NCI-H446 treated with DMSO at 0.1 percent for 48 hours (cell line): ENCODE measurements around the gene UBA7.
"Not testable (repeated sequence)": the region's sequence is repeated elsewhere in the genome, so short reads cannot be mapped to it uniquely, and the experiment has no call there.

Experiments
- DNase-seq: peaks from one replicate; lab custom pipeline; 2025; lab: John Stamatoyannopoulos, UW

Gene UBA7, protein sequence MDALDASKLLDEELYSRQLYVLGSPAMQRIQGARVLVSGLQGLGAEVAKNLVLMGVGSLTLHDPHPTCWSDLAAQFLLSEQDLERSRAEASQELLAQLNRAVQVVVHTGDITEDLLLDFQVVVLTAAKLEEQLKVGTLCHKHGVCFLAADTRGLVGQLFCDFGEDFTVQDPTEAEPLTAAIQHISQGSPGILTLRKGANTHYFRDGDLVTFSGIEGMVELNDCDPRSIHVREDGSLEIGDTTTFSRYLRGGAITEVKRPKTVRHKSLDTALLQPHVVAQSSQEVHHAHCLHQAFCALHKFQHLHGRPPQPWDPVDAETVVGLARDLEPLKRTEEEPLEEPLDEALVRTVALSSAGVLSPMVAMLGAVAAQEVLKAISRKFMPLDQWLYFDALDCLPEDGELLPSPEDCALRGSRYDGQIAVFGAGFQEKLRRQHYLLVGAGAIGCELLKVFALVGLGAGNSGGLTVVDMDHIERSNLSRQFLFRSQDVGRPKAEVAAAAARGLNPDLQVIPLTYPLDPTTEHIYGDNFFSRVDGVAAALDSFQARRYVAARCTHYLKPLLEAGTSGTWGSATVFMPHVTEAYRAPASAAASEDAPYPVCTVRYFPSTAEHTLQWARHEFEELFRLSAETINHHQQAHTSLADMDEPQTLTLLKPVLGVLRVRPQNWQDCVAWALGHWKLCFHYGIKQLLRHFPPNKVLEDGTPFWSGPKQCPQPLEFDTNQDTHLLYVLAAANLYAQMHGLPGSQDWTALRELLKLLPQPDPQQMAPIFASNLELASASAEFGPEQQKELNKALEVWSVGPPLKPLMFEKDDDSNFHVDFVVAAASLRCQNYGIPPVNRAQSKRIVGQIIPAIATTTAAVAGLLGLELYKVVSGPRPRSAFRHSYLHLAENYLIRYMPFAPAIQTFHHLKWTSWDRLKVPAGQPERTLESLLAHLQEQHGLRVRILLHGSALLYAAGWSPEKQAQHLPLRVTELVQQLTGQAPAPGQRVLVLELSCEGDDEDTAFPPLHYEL

DNA sequence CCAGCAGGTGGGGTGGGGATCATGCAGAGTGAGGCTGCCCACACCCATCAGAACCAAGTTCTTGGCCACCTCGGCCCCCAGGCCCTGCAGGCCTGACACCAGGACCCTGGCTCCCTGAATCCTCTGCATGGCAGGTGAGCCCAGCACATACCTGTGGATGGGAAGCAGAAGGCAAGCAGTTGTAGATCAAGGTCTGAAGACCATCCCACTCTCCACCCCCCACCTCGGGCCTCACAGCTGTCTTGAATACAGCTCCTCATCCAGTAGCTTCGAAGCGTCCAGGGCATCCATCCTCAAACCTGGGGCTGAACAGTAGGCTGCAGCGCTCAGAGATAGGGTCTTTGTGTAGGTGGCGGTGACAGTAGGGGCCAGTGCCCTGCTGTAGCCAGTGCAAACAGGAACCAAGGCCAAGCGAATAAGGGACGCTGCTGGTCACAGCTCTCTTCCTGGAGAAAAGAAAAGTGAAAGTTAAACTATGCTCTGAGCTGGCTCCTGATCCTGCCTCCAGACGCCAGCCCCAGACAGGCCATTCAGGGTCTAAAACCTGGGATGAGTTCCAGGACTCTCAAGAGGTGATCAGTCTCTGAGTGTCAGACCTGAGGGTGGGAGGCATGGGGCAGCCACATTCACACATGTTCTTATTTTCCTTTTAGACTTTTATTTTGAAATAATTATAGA, at the start of gene UBA7:
TSS of gene UBA7 (minus strand) at position 457 of the 678 bp plus-strand sequence. CDS start at position 291, 166 bp downstream.
- peak; percentile 11 for DNase-seq

DNA sequence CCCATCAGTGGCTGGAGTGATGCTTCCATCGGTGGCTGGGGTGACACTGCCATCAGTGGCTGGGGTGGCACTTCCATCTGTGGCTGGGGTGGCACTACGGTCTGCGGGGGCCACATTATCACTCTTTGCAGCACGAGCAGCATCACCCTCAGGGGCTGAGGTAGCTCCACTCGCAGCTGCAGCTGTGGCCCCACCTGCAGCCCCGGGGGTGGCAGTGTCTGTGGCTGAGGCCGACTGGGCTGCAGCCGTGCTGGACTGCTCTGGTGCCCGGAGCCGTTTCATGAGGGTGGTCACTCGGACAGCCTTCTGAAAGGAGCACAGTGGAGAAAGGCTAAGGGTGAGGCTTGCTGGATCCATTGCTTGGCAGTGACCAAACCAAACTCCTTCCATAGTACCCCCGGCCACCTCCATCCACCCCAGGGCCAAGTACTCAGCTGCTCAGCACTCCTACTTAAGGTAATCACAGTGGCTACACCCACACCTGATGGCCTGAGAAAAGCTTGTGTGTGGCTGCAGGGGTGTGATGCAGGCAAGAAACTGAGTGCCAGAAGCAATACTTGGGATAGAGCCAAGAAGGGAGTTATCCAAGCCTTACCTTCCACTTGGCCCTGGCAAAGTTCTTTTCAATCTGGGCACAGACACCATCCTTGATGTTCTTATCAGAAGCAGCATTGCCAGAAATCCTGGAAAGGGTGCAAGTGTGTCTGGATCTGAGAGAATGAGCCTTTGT, 46.0 kb upstream of the UBA7 start:
- no peak for DNase-seq

DNA sequence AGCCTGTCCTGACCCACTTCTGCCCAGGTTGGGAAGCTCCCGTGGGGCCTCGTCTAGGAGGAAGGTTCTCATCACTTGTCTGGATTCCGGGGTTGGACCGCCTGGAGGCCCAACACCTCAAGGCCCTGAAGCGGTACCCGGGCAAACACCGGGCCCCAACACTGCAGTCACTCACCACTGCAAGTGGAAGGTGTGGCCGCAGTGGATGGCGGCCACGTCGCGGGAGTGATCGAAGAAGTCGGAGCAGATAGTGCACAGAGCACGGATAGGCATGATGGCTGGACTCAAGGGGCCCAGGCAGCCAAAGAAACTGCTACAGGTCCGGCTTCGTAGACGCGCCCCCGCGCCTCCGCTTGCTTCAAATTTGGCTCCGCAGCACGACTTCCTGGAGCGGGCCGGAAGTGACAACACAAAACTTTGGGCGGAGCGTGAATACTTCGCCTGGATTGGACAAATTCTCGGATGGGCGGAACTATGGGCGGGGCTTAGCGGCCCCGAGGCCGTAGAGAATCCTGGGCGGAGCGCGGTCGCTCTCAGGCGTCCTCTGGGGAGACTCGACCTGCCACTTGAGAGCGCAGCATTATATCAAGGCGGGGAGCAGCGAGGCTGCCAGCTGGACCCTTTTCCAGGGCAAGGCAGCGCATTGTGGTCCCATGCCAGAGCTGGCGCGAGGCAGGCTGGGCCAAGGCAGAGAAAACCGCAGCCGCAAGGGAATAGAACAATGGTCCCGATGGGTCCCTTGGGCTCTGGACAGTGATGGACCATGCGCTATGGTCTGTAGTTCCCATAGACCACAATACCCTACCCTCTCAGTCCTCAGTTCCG, 42.6 kb upstream of the UBA7 start, which contains the start of gene TRAIP:
TSS of gene TRAIP (minus strand) at position 384 of the 825 bp plus-strand sequence. CDS start at position 273, 111 bp downstream.
- peak; percentile 86 for DNase-seq

DNA sequence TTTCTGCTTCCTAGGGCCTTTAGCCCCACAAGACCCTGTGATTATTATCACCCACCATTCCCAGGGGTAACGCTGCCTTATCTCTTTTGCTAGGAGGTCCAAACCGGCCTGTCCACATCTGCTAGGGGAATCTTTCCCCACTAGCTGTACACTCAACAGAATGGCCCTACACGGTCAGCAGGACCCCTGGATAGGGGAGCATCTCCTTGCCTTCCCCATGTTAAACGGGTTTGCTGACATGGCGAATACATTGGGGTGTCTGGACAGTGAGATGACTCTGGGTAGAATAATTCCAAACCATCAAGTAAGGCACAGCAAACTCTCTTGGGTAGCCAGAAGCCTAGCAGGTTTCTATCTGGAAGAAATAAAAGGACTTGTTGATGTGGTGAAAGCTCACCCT, 41.9 kb upstream of the UBA7 start:
- DNase-seq: no peak

DNA sequence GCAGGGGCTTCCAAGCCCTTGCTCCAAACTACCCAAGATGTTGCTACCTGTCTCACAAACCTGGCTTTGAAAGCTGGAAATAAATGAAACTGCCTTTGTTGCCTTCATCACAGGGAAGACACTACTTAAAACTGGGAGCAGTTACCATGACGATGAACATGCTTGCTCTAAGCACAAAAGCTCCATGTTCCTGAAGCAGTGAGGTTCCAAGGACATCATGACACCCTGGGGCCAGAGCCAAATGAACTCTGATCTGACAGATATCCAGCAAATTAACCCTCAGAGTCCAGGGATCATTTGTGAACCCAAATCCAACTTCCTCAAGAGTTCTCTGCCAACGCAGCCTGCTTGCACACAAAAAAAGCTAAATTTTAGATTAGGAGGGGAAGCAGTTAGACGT, 31.9 kb upstream of the UBA7 start:
- DNase-seq: no peak

DNA sequence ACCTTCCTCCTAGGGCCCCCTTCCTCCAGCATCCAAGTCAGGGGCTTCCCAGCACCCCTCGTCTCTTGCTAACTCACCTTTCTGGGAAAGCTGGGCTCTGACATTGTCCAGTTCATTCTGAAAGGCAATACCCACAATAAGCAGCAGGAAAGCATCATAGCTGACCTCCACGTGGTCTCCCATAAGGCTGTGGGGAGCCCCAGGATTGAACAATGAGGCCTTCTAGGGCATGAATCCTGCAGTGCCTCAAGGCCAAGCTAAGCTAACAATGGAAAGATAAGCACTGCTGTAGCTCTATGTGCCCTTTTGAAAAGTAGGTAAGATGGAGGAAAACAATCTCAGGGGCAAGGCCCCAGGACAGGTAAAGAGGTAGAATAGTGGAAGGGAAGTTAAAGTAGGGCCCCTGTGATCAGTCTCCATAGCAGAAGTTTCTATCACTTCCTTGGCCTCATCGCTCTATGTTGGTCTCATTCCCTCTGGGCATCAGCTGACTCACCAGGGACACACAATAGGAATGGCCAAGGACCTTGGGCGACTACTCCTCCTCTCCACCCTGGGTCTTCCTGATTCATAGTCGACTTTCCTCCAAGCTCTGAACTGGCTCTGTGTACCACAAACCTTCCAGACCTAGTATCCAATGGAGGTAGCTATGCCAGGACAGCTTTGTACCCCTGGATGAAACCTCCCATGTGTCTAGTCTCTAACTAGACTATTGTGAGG, 30.9 kb upstream of the UBA7 start:
- no peak for DNase-seq

DNA sequence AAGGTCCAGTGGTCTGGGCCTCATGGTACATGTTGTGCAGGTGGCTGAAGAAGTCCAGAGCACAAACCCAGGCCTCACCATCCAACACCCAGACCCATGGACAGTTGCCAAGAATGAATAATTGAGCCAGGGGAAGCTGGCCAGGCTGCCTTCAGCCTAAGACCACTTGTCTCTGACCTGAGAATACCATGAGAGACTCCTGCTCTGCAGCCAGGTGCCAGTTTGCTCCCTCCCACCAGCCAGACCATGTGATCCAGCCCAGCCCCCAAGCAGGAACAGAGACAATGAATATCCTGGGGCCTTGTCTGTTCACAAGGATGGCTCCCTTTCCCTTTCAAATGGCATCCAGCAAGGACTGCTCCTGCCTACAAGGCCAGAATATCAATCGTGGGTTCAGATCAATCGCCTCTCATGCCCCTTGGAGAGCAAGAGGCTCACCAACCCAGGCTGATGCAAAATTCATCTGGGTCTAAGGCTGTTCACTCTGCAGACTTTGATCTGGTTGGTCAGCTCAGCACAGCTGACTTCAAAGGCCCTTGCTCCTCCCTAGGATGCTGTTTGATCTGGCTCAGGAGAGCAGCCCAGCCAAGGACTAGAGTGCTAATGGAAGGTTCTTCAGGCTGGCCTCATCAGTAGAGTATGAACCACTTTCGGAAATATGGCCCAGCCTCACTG, 29.2 kb upstream of the UBA7 start:
- no peak for DNase-seq

DNA sequence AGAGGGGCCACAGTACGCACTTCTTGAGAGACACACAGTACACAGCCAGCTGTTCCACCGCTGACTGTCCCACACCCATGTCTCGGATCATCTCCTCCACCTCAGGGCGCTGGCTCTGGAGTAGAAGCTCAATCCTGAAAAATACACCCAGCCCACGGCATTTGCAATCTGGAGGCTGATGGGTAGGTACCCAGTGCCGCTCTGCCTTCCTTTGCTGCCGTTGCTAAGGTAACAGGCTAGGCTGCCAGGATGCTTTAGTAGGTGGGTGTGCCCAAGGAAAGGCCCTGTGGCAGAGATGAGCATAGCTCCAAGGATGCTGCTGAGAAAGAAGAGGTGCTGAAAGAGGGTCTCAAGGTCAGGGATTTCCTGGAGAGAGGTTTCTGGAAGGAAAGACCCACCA, 28.1 kb upstream of the UBA7 start:
- no peak for DNase-seq

DNA sequence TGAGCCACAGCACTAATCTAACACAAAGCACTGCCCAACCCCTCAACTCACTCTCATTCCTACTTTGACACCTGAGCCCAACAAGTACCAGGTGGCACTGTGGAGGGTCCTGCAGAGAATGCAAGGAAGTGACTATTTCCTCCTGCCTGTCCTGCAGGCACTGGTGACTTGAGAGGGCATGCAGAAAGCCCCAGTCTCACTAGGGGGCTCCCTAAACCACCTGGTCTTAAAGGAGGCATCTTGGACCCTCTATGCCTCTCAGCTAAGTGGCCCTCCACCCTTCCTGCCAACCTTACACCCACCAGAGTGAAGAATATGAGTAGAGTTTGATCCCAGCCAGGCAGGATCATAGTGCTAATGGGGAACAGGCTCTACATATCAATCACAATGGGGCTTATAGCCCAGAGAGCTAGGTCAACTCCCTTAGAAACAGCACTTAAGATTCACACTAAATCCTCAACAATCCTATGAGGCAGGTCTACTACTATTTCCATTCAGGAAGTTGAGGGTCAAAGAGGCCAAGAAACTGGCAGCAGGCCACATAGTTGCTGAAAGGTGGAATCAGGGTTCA, 27.5 kb upstream of the UBA7 start:
- DNase-seq: no peak

DNA sequence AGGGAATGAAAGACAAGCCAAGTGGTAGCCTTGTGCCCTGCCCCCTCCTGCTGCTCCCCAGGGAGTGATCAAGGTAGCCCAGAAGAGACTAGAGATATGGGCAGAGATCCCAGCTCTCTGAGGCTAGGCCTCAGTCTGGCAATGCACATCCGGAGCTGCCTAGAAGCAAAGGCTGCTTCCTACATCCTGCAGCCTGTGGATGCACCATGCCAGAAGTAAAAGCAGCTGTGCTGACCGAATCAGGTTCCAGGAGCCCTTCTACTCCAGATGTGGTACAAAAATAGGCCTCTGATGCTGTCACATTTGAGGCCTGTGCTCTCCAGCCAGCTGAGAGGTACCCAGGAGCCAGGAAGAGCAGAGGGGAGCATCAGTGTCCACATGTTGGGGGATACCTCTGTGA, 26.6 kb upstream of the UBA7 start:
- no peak for DNase-seq

DNA sequence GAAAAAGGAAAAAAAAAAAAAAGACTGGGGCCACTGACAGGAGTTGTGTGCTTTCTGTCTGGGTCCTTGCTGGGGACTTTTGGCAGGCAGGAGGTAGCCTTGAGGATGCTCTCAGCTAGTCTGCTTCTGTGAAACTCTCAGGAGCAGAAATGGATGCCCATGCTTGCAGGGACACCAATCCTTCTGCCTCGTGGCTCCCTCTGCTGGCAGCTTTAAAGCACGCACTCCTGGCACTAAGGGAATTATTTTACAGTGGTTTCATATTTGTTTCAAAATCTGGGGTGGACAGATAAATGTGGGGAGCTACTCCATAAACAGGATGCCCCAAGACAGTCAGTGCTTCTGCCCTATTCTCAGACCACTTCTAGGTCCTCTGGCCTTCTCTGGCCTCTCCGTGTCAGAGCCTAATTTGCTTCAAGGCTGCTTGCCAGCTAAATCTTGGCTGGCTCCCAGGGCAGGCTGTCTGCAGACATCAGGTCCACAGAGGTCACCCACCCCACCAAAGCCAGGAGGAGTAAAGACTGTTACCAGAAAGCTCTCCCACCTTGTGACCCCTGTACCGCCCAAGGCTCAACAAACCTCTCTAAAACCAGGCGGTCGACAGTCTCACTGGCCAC, 25.5 kb upstream of the UBA7 start:
- peak; percentile 10 for DNase-seq

DNA sequence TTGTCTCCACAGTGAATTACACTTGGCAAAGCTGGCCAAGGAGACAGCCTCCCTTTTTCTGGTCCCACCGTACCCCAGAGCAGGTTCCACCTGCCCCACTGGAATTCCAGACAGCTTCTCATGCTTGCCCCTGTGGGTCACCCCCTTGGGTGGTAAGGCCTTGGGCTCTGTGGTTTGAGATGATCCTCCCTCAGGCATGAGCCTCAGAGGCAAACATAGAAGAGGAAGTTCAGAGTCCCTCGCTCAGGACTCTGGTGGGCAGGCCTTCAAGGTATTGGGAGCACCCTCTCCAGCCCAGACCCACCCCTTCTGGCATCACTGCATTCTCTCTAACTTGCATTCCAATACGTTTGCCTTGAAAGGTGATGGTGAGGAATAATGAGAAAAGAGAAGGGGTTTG, 17.6 kb upstream of the UBA7 start:
- no peak for DNase-seq

DNA sequence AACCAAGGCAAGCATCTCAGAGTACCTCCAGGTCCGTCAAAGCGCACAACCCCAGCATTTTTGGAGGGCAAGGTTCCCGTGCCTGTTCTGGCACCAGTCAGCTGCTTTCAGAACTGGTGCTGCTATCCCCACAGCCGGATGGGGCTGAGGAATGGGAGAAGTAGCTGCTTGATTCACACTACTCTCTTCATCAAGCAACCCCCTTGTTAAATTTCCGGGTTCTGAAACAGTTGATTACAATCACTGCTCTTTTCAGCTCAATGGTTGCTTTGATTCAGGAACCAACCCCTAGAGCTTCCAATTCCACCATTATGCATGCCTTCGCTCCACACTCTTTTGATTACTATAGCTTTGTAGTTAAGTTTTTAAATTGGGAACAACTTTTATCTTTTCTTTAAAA, 12.3 kb upstream of the UBA7 start:
- DNase-seq: no peak

DNA sequence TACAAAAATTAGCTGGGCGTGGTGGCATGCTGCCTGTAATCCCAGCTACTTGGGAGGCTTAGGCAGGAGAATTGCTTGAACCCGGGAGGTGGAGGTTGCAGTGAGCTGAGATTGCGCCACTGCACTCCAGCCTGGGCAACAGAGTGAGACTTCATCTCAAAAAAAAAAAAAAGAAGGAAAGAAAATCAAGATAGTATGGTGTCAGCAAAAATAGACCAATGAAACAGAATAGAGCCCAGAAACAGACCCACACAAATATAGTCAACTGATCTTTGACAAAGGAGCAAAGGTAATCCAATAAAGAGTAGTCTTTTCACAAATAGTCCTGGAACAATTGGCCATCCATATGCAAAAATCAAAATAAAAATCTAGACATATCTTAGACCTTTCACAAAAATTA, 9.4 kb upstream of the UBA7 start:
- not testable (repeated sequence) for DNase-seq

DNA sequence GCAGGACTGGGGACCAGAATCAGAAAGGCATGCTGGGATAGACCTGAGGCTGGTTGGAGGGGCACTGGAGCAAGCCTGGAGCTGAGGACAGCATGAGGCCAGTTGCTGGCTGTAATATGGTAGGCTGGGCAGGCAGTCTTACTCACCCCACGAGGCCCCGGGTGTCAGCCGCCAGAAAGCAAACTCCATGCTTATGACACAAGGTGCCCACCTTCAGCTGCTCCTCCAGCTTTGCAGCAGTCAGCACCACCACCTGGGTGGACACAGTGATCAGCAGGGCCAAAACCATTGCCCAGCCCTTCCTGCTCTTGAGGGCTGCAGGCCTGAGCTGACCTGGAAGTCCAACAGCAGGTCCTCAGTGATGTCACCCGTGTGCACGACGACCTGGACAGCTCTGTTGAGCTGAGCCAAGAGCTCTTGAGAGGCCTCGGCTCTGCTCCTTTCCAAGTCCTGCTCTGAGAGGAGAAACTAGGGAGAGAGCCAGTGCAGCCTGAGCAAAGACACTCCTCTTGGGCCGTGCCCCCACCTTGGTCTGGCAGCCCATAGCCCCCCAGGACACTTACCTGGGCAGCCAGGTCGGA, 747 bp downstream of the UBA7 start:
- DNase-seq: no peak

DNA sequence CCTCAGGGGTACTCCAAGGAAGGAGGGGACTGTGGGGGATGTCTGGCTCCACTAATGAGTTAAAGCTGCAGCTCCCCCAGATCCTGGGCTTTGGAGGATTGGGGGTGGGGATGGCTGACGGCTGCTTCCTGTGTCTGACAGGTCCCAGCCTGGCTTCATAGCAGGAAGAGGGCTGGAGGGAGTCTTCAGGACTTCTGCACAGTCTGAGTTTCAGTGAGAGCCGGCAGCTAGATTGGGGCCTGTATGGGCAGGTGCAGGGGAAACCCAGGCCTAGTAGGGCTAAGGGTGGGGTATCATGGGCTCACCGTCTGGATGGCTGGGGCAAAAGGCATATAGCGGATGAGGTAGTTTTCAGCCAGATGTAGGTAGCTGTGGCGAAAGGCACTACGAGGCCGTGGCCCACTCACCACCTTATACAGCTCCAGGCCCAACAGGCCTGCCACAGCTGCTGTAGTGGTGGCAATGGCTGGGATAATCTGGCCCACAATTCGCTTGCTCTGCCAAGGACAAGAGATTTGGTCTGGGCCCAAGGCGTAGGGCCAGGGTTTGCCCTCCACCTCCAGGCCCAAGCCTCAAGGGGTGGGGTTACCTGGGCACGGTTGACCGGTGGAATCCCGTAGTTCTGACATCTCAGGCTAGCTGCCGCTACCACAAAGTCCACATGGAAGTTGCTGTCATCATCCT, 6.2 kb downstream of the UBA7 start:
- DNase-seq: no peak

DNA sequence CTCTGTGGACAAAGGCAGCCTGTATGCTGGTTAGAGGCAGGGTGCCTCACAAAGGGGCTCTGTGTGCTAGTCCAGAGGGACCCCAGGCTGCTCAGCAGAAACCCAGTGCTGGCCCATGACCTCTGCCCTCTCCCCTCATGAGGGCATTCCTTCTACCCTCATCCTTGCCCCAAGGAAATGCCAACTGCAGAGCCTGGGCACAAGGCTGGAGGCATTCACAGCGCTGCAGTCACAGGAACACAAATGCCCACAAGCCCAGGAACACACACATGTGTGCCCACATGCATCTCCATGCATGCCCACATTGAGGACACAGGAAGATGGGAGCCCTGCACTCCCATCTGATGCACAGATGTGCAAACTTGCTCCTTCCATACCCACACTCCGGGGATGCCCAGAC, 6.9 kb downstream of the UBA7 start:
- DNase-seq: no peak
